GM12873 (cell line): Measurements from ENCODE around the gene SRF.

Source experiments
- CTCF ChIP-seq: IDR thresholded peaks from 2 replicates; pipeline ENCODE4 v1.5.1; 2012; ENCODE audit warnings: low read depth, mild to moderate bottlenecking, moderate library complexity, low read length, control low read depth; ENCODE audit not compliant: insufficient read depth; ENCODE audit errors: missing control alignments

Gene SRF

GRCh38 chr6:43211955-43212354, 40.9 kb downstream of the SRF start:
- TF ChIP-seq CTCF, result peak; percentile 15

- TF ChIP-seq CTCF, result no peak
Observed at GRCh38 chr6:43213431-43213830, 42.4 kb downstream of the SRF start.

- no peak for TF ChIP-seq CTCF
Observed at GRCh38 chr6:43215066-43215465, 44.0 kb downstream of the SRF start.

- no peak for TF ChIP-seq CTCF
Observed at GRCh38 chr6:43216200-43216599, 45.1 kb downstream of the SRF start.

GRCh38 chr6:43217351-43217750, 46.3 kb downstream of the SRF start:
- TF ChIP-seq CTCF, result no peak

GRCh38 chr6:43219119-43219518, 48.0 kb downstream of the SRF start:
- no peak for TF ChIP-seq CTCF

- no peak for TF ChIP-seq CTCF
Observed at GRCh38 chr6:43219814-43220213, 48.7 kb downstream of the SRF start.
